Measurements from ENCODE around the gene PLEKHM2.

The PLEKHM2 gene

DNA sequence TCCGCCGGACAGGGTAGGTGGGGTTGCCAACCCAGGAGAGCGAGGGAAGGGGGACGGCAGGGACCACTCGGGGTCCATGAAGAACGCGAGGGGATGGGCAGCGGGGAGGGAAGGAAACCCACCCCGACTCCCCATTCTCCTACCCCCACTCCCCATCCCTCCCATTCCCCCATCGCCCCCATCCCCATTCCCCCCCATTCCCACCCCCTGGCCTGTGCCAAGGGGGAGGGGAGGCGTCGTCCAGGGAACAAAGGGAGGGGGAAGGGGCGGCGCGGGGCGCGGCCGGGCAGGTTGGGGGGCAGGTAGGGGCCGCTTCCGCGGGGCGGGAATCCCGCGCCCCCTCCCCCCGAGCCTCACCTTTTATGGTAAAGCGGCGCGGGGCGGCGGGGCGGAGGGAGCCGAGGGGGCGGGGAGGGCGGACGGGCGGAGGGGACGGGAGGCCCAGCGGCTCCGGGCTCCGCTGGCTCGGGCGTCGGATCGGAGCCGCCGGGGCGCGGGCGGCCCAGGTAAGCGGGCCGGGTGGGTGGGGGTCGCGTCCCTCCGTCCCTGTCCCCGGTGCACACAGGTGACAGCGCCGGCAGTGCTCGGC is 74.3 kb downstream of the PLEKHM2 start, which contains the start of gene FBLIM1:
TSS of gene FBLIM1 (plus strand) at position 453 of the 589 bp plus-strand sequence. CDS start 6,189 bp downstream, outside the sequence.
- no peak for DNase-seq (ENCODE audit: low spot score)

DNA sequence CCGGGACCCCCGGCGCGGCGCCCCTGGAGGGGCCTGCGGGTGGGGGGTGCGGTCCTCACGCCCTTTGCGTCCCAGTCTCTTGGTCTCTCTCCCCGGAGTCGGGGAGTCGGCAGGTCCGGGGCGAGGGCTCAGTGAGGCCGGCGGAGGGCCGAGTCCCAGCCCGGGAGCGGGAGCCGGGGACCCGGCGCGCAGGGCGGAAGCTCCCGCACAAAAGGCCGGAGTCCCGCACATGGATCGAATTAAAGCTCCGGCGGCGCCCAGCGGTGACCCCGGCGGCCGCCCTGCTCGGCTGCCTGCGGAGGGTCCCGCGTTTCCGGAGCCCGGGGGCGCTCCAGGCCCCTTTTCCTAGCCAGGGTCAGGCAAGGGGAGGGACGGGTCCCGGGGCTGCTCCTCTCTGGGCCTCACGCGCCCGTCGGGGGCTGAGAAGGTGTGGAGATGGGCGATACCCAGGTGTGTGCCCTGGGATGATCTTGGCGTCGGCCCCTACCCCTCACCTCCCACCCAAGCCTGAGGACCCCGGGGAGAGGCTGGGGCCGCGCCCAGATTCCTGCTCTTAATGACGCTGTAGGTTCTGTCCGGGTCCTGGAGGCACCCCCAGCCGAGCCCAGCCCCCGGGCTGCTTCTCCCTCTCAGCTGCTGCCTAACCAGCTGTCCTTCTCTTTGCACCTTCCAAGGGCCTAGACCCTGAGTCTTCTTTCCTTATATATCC is 75.0 kb downstream of the PLEKHM2 start:
- DNase-seq (ENCODE audit: low spot score): no peak

DNA sequence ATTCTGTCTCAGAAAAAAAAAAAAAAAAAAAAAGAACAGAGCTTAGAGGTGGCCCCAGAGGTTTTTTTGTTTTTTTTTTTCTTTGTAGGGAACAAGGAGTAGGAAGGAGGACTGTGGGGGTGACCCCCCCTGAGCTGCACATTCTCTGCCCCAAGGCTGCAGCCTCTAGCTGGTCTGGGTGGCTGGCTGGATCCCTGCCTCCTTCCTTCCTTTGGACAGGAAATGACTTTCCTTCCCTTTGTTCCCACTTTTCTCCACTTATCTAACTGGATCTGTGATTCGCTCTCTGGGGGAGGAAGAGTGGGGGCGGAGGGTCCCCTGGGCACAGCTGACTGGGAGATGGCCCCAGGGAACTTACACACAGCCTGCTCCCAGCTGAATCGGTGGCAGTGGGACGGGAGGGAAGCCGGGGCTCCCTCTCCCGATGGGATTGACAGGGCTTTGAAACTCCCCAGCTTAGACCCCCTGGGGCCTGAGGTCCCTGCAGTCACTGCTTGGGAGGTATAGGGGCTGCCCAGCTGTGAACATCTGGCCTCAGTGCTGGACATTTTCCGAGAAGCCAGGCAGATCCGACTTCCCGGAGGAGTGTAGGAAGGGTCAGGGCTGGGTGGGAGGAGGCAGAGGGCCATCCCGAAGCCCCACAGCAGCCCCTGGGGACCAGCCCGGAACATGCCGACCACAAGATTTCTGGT is 76.5 kb downstream of the PLEKHM2 start:
- no peak for DNase-seq (ENCODE audit: low spot score)

DNA sequence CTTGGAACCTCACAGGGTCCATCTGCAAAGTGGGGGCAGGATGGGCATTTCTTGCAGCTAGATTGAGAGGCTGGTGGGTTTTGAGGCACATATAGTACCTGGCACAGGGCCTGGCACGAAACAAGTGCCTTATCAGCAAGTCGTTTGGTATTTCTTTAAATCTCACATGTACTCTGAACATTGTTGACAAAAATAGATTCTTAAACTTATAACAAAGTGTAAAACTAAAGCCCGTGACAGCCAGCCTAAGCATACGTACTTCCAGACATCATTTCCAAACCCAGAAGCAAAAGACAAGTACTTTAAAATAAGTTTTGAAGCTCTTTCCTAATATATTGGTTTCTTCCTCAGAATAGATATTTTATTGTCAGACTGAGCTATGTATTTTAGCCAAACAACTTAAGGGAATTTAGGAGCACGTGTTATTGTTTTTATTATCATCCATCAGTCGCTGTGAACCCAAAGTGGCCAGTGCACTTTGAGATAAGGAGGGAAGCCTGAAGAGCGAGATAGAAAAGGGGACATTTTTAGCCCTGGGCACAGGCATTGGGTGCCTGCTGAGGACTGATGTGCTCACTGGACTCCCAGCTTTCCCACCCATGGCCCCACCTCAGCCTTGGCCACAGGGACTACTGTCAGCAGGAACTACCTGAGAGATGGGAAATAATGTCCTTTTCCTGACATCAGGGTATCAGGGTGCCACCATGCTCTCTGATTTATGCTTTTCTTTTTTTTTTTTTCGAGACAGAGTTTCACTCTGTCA is 77.4 kb downstream of the PLEKHM2 start:
- DNase-seq (ENCODE audit: low spot score): no peak

DNA sequence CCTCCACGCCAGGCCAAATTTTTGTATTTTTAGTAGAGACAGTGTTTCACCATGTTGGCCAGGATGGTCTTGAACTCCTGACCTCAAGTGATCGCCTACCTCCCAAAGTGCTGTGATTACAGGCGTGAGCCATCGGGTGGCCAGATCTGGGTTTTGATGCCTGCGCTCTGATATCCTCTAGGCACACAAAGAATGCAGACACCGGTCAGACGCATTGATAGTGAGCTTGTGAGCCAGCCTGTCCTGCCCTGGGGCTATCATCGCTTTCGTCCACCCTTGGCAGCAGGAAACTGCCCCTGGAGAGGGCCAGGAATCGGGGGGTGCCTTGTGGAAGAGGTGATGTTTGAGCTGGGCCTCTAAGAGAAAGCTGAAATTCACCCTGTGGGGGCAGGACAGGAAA is 78.4 kb downstream of the PLEKHM2 start:
- no peak for DNase-seq (ENCODE audit: low spot score)

DNA sequence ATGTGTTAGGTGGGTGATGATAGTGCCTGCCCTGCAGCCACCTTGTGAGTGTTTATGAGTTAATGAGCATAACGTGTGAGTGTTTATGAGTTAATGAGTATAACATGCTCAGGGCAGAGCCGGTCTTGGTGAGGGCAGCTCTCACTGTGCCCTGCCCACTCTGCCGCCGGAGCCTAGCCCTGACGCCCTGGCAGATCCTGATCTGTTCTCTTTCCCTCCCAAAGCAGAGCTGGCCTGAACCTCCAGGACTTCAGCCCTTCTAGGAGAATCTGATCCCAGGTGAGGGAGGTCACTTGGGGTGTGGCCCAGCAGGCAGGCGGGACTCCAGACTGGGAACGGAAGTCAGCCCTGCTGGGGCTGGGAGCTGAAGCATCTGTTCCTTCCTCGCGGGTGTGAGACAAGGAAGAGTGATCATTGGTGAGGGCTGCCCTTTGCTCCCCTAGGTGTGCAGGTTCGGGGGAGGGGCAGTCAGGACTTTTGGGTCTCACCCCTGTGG is 80.2 kb downstream of the PLEKHM2 start:
- DNase-seq (ENCODE audit: low spot score): no peak

DNA sequence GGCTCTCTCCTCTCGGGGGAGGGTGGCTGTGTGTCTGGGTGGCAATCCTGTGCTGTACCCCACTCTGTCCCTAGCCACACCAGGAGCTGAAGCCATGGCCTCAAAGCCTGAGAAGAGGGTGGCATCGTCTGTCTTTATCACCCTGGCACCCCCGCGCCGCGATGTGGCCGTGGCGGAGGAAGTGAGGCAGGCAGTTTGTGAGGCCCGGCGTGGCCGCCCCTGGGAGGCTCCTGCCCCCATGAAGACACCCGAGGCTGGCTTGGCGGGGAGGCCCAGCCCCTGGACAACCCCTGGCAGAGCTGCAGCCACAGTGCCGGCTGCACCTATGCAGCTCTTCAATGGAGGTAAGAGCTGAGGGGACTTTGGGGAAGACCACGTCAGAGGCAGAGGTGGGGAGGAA is 80.8 kb downstream of the PLEKHM2 start:
- DNase-seq (ENCODE audit: low spot score): no peak

DNA sequence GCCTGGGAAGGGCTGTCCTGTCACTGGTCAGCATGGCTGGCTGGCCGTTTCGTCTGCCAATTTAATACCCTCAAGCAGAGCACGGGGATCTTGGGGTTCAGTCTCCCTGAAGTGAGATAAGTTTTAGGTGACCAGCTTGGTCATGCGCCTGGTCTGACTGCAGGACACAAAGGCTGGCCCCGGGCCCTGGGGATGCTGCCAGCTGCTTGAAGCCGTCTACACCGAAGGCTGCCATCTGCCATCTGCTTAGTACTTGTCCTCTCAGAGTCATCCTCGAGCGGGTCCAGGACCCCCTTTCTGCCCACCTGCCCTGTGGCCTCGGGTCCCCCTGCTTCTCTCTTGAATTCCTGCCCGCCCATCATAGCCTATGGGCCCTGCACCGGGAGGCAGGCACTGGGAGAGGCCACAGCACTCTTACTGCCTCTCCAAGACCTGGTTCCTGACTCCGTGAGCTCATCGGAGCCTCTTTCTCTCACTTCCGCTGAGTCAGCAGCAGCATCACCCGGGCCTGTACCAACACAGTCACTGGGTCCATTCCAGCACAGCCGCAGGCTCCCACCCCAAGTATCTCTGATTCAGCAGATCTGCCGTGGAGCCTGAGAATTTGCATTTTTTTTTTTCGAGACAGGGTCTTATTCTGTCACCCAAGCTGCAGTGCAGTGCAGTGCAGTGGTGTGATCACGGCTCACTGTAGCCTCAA is 81.5 kb downstream of the PLEKHM2 start:
- no peak for DNase-seq (ENCODE audit: low spot score)

DNA sequence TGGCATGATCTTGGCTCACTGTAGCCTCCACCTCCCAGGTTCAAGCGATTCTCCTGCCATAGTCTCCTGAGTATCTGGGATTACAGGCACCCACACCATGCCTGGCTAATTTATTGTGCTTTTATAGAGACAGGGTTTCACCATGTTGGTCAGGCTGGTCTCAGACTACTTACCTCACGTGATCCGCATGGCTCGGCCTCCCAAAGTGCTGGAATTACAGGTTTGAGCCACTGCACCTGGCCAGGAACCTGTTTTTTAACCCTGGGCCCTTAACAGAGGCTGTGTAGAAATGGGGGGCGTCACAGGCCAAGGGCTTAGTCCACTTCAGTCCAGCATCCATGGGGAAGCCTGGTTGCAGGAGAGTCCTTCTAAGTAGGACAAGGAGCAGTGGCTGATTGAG is 83.8 kb downstream of the PLEKHM2 start:
- DNase-seq (ENCODE audit: low spot score): no peak

DNA sequence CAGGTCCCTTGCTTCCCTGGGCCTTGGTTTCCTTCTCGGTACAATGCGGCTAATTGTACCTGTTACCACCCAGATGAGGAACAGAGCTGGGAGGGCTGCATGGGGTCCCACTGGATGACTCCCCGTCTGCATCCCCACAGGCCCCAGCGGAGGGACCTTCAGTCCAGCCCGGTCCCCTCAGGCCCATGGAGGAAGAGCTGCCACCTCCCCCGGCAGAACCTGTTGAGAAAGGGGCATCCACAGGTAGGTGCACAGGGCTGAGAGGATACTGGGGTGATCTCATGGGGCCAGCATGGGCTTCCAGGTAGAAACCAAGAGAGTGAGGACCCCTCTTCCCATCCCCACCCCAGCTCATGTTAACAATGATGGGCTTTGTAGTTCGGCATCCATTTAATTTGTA is 84.3 kb downstream of the PLEKHM2 start:
- no peak for DNase-seq (ENCODE audit: low spot score)

DNA sequence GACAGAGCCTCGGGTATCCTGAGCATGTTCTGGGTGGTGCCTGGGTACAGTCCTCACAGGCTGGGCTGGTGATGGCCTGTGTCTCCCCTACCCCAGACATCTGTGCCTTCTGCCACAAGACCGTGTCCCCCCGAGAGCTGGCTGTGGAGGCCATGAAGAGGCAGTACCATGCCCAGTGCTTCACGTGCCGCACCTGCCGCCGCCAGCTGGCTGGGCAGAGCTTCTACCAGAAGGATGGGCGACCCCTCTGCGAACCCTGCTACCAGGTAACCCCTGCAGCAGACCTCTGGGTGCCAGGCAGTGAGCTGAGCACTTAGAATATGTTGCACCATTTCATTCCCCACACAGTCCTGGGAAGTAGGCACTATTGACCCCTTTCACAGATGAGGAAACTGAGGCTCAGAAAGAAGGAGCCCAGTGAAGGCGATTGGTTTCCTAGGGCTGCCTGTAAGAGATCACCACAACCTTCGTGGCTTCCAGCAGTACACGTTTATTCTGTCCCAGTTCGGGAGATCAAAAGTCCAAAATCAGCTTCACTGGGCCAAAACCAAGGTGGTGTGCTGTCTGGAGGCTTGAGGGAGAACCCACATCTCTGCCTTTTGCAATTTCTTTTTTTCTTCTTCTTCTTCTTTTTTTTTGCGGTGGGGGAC is 86.3 kb downstream of the PLEKHM2 start:
- DNase-seq (ENCODE audit: low spot score): no peak

DNA sequence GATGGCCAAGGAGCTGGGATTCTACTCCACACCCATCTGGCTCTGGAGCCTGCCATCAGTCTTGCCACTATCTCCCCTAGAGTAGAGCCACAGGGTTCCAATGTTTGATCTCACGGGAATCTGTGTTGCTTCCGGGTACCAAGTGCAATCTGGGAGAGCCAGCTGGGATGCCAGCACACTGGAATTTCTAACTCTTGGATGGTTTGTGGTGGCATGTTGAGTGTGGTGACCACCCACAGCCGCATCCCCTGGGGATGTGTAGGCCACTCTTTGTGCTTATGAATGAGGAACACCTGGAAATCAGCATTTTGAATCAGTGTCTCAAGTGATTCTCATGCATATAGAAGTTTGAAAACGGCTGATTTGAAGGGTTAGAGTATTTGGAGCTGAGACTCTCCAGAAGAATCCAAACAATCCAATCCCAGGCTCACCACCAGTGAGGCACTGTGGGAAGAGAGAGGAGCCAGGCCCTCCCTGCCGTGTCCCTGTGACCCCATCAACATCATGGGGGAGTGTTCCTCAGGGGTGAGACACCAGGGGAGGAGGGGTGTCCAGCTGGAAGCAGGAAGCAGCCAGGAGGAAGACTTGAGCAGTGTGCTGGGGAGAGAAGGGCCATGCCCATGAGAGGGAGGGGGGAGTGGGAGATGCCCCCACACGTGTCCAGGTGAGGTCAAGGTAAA is 87.9 kb downstream of the PLEKHM2 start:
- DNase-seq (ENCODE audit: low spot score): no peak

DNA sequence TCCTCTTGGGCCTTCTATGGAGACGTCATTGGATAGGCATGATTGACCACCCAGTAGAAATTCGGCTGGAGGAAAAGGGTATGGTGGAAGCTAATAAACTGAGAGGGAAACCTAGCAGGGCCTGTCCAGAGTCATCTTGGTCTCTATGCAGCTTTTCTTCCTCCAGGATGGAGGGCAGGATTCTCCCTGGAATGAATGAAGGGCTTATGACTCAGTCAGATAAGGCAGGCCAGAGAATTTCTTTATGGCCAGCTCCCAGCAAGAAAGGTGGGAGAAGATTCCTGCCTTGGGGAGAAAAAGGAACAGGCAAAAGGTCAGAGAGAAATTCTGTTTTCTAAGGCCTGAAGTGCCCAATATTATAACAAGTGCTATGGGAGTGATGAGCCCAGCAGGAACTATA is 91.6 kb downstream of the PLEKHM2 start:
- no peak for DNase-seq (ENCODE audit: low spot score)

DNA sequence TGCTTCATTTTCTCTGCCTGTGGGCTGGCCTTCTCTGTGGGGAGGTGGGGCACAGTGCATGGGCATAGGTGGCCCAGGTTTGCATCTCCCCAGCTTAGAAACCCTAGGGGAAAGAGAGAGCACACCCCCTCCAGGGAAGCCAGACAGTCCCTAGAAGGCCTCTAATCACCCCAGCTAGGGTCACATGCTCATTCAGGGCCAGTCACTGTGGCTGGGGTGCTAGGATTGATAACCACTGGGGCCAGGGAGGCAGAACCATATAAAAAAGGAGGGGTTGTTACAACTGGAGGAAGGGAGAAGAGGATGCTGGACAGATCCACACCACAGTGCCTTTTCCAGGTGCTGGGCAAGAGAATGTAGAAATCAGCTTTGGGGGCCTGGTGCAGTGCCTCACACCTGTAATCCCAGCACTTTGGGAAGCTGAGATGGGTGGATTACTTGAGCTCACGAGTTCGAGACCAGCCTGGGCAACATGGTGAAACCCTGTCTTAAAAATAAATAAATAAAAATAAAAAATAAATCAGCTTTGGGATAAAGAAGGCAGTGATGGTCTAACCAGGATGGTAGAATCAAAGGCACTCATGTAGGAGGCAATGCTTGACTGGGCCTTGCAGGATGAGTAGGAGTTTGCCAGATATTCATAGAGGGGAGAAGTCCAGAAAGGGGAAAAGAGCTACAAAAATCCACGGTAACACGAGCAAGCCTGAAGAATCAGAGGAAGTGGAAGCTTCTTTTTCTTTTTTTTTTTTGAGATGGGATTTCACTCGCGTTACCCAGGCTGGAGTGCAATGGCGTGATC is 94.0 kb downstream of the PLEKHM2 start:
- no peak for DNase-seq (ENCODE audit: low spot score)

Measured in CD4-positive, alpha-beta T cell treated with Interleukin-2 at 100 ng/mL for 4 hours (primary cell).